Testis (tissue), 2 donors: ENCODE data around the gene ATOH8.

ENCODE experiments used
- POLR2A ChIP-seq: fragments of 450-650 bp; IDR thresholded peaks from one replicate; pipeline ENCODE4 v1.6.1; 2017; ENCODE audit warnings: antibody characterized with exemption, mild to moderate bottlenecking, moderate library complexity
- TF ChIP-seq, protein P1 (sequence below), 3 experiments: fragments of 450-650 bp in 2 of 3; fragments of 200-600 bp in 1 of 3; sonication (generic) in 1 of 3; IDR thresholded peaks; one replicate each; pipeline ENCODE4 v1.5.1; 2016 to 2019; ENCODE audit warnings: antibody characterized with exemption in 3 of 3, mild to moderate bottlenecking in 2 of 3, moderate library complexity in 1 of 3

DNA sequence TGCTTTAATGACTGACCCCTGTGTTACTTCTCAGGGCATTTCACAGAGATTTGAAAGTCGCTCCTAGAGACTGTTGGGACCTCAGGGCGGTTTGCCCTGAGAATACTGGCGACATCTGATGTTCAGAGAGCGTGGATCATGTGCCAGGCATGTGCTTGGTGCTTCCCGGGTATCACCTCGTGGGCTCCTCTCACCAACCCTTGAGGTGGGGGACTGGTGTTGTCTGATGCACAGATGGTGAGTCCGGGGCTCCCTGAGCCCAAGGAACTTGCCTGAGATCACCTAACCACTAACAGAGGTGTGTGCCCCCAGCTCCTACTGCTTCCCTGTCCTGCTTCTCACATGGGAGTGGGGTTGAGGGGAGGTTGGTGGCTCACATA lies 16.2 kb downstream of the ATOH8 start:
- TF ChIP-seq POLR2A, result no peak
- TF ChIP-seq, protein P1, sequence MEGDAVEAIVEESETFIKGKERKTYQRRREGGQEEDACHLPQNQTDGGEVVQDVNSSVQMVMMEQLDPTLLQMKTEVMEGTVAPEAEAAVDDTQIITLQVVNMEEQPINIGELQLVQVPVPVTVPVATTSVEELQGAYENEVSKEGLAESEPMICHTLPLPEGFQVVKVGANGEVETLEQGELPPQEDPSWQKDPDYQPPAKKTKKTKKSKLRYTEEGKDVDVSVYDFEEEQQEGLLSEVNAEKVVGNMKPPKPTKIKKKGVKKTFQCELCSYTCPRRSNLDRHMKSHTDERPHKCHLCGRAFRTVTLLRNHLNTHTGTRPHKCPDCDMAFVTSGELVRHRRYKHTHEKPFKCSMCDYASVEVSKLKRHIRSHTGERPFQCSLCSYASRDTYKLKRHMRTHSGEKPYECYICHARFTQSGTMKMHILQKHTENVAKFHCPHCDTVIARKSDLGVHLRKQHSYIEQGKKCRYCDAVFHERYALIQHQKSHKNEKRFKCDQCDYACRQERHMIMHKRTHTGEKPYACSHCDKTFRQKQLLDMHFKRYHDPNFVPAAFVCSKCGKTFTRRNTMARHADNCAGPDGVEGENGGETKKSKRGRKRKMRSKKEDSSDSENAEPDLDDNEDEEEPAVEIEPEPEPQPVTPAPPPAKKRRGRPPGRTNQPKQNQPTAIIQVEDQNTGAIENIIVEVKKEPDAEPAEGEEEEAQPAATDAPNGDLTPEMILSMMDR (IDR thresholded peaks at IDR 0.05), result no peak
